ENCODE results near the gene ARHGEF4.
A peak's percentile ranks its signal among the peaks of the same experiment; 100 is the strongest.

Gene ARHGEF4

DNA sequence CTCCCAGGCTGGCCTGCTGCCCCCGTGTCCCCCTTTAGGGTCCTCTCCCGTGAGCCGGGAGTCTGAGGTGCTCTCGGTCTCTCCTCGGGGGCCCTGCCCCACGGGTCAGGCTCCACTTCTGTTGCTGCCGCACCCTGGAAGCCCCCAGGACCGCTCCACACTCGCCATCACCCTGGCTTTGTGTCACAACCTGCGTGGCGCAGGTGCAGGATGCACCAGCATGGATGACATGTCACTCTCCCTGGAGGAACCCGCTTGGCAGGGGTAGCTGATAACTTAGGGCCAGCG, 10.8 kb upstream of the ARHGEF4 start:
- Histone ChIP-seq H3K4ac (ENCODE audit: low read depth, low read length) (no peak overlapping the region), H3K14ac (ENCODE audit: low read length) (no peak overlapping the region), H2AK5ac (ENCODE audit: low read length) (no peak overlapping the region), H4K8ac (ENCODE audit: low read depth, low read length) (no peak overlapping the region), H4K91ac (ENCODE audit: low read depth, low read length) (no peak overlapping the region), H2BK12ac (ENCODE audit: low read length) (no peak overlapping the region), H3K27ac (ENCODE audit: low read depth, low read length) (no peak overlapping the region), H3K18ac (ENCODE audit: low read length) (no peak overlapping the region), H3K9me3 (ENCODE audit: insufficient read depth, low read depth, low read length) (no peaks in the 10 kb centered on the region), H2BK5ac (ENCODE audit: low read depth, low read length, poor library complexity) (no peak overlapping the region), H2BK120ac (ENCODE audit: insufficient read depth, low read length, poor library complexity) (no peak overlapping the region), H3K4me1 (ENCODE audit: control insufficient read depth in 1 of 2, insufficient read depth in 2 of 2, low read length in 2 of 2) (peaks cover 14 to 15% of the 10 kb centered on the region in 2 experiments), H3K79me1 (ENCODE audit: low read length) (no peaks in the 10 kb centered on the region), H3K27me3 (ENCODE audit: insufficient read depth, low read length) (no peaks in the 10 kb centered on the region), H3K36me3 (ENCODE audit: control insufficient read depth in 1 of 2, insufficient read depth in 2 of 2, low read length in 2 of 2) (no peaks in the 10 kb centered on the region), H3K9ac (ENCODE audit: low read length) (no peak overlapping the region), H3K23ac (ENCODE audit: low read length) (no peak overlapping the region), H3K4me3 (ENCODE audit: low read depth, low read length) (no peak overlapping the region), H2AFZ (ENCODE audit: insufficient read depth, low read length, poor library complexity) (no peak overlapping the region), H4K12ac (ENCODE audit: low read depth, low read length) (no peak overlapping the region), H3K4me2 (ENCODE audit: low read length) (no peak overlapping the region), H3K79me2 (ENCODE audit: control insufficient read depth, insufficient read depth, low read length, poor library complexity) (no peaks in the 10 kb centered on the region)
- no peak for DNase-seq
- WGBS (ENCODE audit: extremely low coverage, insufficient coverage, insufficient read length) = no CpG with 5 or more reads among the region's 13 CpGs

DNA sequence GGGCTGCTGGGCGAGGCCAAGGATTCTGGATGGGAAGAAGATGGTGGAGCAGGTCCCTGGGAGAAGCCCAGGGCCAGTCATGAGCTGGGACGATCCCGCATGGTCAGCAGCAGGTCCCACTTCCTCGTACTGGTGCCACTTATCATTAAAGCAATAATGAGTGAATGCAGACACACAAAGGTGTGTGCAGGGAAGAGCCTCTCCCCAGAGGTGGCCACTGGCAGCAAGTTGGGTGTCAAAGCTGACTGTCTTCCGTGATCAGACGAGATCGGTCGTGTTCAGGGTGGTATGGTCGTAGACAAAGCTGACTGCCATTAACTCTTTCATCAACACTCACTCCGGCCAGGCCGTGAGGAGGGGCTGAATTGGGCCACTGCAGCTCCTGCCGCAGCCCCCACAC, 10.3 kb upstream of the ARHGEF4 start:
- no CpG with 5 or more reads among the region's 12 CpGs for WGBS (ENCODE audit: extremely low coverage, insufficient coverage, insufficient read length)

GRCh38 chr2:130826821-130827501, 9.8 kb upstream of the ARHGEF4 start:
- Histone ChIP-seq H2AK5ac (ENCODE audit: low read length) (no peak overlapping the region), H3K14ac (ENCODE audit: low read length) (no peak overlapping the region), H3K27ac (ENCODE audit: low read depth, low read length) (peak overlapping the region; percentile 20), H2BK5ac (ENCODE audit: low read depth, low read length, poor library complexity) (no peak overlapping the region), H3K4ac (ENCODE audit: low read depth, low read length) (no peak overlapping the region), H3K9ac (ENCODE audit: low read length) (no peak overlapping the region), H3K4me3 (ENCODE audit: low read depth, low read length) (no peak overlapping the region), H4K8ac (ENCODE audit: low read depth, low read length) (no peak overlapping the region), H2BK12ac (ENCODE audit: low read length) (no peak overlapping the region), H2BK120ac (ENCODE audit: insufficient read depth, low read length, poor library complexity) (no peak overlapping the region), H3K4me2 (ENCODE audit: low read length) (no peak overlapping the region), H3K79me2 (ENCODE audit: control insufficient read depth, insufficient read depth, low read length, poor library complexity) (no peaks in the 10 kb centered on the region), H3K36me3 (ENCODE audit: control insufficient read depth in 1 of 2, insufficient read depth in 2 of 2, low read length in 2 of 2) (no peaks in the 10 kb centered on the region), H2AFZ (ENCODE audit: insufficient read depth, low read length, poor library complexity) (no peak overlapping the region), H4K12ac (ENCODE audit: low read depth, low read length) (no peak overlapping the region), H3K79me1 (ENCODE audit: low read length) (no peaks in the 10 kb centered on the region), H3K18ac (ENCODE audit: low read length) (no peak overlapping the region), H3K9me3 (ENCODE audit: insufficient read depth, low read depth, low read length) (no peaks in the 10 kb centered on the region), H3K23ac (ENCODE audit: low read length) (no peak overlapping the region), H3K4me1 (ENCODE audit: control insufficient read depth in 1 of 2, insufficient read depth in 2 of 2, low read length in 2 of 2) (peaks cover 14 to 15% of the 10 kb centered on the region in 2 experiments), H3K27me3 (ENCODE audit: insufficient read depth, low read length) (no peaks in the 10 kb centered on the region), H4K91ac (ENCODE audit: low read depth, low read length) (no peak overlapping the region)
- WGBS (ENCODE audit: extremely low coverage, insufficient coverage, insufficient read length) = no CpG with 5 or more reads among the region's 7 CpGs
- no peak for DNase-seq

More for the DNA sequence above, 10.3 kb upstream of the ARHGEF4 start:
- no peak overlapping the region for H3K4ac ChIP-seq (ENCODE audit: low read depth, low read length)
- no peak overlapping the region for H3K27ac ChIP-seq (ENCODE audit: low read depth, low read length)
- H4K8ac ChIP-seq (ENCODE audit: low read depth, low read length) = no peak overlapping the region
- no peak overlapping the region for H3K4me2 ChIP-seq (ENCODE audit: low read length)
- H3K36me3 ChIP-seq (ENCODE audit: control insufficient read depth in 1 of 2, insufficient read depth in 2 of 2, low read length in 2 of 2) = no peaks in the 10 kb centered on the region
- H3K9ac ChIP-seq (ENCODE audit: low read length) = no peak overlapping the region
- H2BK120ac ChIP-seq (ENCODE audit: insufficient read depth, low read length, poor library complexity) = no peak overlapping the region
- no peak for DNase-seq
- H3K4me1 ChIP-seq (ENCODE audit: control insufficient read depth in 1 of 2, insufficient read depth in 2 of 2, low read length in 2 of 2) = peaks cover 14 to 15% of the 10 kb centered on the region in 2 experiments
- H2BK5ac ChIP-seq (ENCODE audit: low read depth, low read length, poor library complexity) = no peak overlapping the region
- H3K18ac ChIP-seq (ENCODE audit: low read length) = no peak overlapping the region
- no peak overlapping the region for H4K12ac ChIP-seq (ENCODE audit: low read depth, low read length)
- no peak overlapping the region for H3K14ac ChIP-seq (ENCODE audit: low read length)
- H2AK5ac ChIP-seq (ENCODE audit: low read length) = no peak overlapping the region
- H4K91ac ChIP-seq (ENCODE audit: low read depth, low read length) = no peak overlapping the region
- no peaks in the 10 kb centered on the region for H3K79me1 ChIP-seq (ENCODE audit: low read length)
- H3K9me3 ChIP-seq (ENCODE audit: insufficient read depth, low read depth, low read length) = no peaks in the 10 kb centered on the region
- H3K27me3 ChIP-seq (ENCODE audit: insufficient read depth, low read length) = no peaks in the 10 kb centered on the region
- H2BK12ac ChIP-seq (ENCODE audit: low read length) = no peak overlapping the region
- H3K79me2 ChIP-seq (ENCODE audit: control insufficient read depth, insufficient read depth, low read length, poor library complexity) = no peaks in the 10 kb centered on the region
- no peak overlapping the region for H3K23ac ChIP-seq (ENCODE audit: low read length)
- no peak overlapping the region for H2AFZ ChIP-seq (ENCODE audit: insufficient read depth, low read length, poor library complexity)
- no peak overlapping the region for H3K4me3 ChIP-seq (ENCODE audit: low read depth, low read length)

DNA sequence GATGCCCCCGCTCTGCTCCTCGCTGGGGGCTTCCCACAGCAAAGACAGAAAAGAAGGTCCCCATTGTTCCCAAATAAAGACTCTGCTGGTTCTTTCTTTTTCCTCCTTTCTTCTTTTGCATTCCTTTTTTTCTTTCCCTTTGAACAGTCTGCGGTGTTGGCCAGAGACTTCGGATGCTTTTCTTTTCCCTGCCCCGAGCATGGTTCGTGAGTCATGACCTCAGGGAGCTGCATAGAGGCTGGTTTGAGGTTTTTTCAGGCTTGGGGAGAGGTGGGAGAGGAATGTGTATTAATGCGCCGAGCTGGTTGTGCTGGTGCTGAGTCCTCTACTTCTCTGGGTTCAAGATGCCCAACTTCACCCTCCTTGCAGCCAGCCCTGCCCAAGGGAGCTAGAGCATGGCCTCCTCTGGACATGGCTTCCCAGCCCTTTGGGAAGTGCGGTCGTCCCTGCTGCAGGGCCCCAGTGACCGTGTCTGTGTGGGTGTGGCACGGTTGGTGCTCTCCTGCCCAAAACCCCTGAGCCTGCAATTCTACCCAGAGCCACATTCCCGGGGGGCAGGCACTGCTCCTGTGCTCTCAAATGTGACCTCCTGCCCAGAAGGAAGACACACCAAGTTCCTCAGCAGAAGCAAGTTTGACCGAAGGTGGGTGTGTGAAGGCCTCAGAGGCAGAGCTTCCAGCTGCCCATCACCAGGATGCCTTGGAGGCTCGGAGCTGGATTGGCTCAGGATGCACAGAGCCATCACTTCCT, 9.0 kb upstream of the ARHGEF4 start:
- no CpG with 5 or more reads among the region's 15 CpGs for WGBS (ENCODE audit: extremely low coverage, insufficient coverage, insufficient read length)
- H3K4ac ChIP-seq (ENCODE audit: low read depth, low read length) = no peak overlapping the region
- no peaks in the 10 kb centered on the region for H3K79me1 ChIP-seq (ENCODE audit: low read length)
- no peak overlapping the region for H2BK12ac ChIP-seq (ENCODE audit: low read length)
- H3K4me3 ChIP-seq (ENCODE audit: low read depth, low read length) = no peak overlapping the region
- H3K23ac ChIP-seq (ENCODE audit: low read length) = no peak overlapping the region
- no peak overlapping the region for H4K12ac ChIP-seq (ENCODE audit: low read depth, low read length)
- H3K9me3 ChIP-seq (ENCODE audit: insufficient read depth, low read depth, low read length) = no peaks in the 10 kb centered on the region
- no peak overlapping the region for H2AK5ac ChIP-seq (ENCODE audit: low read length)
- H3K4me2 ChIP-seq (ENCODE audit: low read length) = no peak overlapping the region
- H3K4me1 ChIP-seq (ENCODE audit: control insufficient read depth in 1 of 2, insufficient read depth in 2 of 2, low read length in 2 of 2) = peaks cover 14 to 15% of the 10 kb centered on the region in 2 experiments
- H4K91ac ChIP-seq (ENCODE audit: low read depth, low read length) = no peak overlapping the region
- no peak overlapping the region for H3K18ac ChIP-seq (ENCODE audit: low read length)
- H2BK5ac ChIP-seq (ENCODE audit: low read depth, low read length, poor library complexity) = no peak overlapping the region
- H2BK120ac ChIP-seq (ENCODE audit: insufficient read depth, low read length, poor library complexity) = no peak overlapping the region
- H3K79me2 ChIP-seq (ENCODE audit: control insufficient read depth, insufficient read depth, low read length, poor library complexity) = no peaks in the 10 kb centered on the region
- H4K8ac ChIP-seq (ENCODE audit: low read depth, low read length) = peak overlapping the region; percentile 3
- no peaks in the 10 kb centered on the region for H3K27me3 ChIP-seq (ENCODE audit: insufficient read depth, low read length)
- H3K36me3 ChIP-seq (ENCODE audit: control insufficient read depth in 1 of 2, insufficient read depth in 2 of 2, low read length in 2 of 2) = no peaks in the 10 kb centered on the region
- H2AFZ ChIP-seq (ENCODE audit: insufficient read depth, low read length, poor library complexity) = no peak overlapping the region
- H3K27ac ChIP-seq (ENCODE audit: low read depth, low read length) = peak overlapping the region; percentile 20
- DNase-seq = peak; percentile 36 to 70
- no peak overlapping the region for H3K9ac ChIP-seq (ENCODE audit: low read length)
- no peak overlapping the region for H3K14ac ChIP-seq (ENCODE audit: low read length)
